Myocyte (in vitro differentiated cells): ENCODE measurements around the gene RNU7-1. TPM values are rescaled to one million over a fixed set of nuclear protein-coding genes. Genes with fewer than 3 reads are reported as not detected.
A peak's percentile ranks its signal among the peaks of the same experiment; 100 is the strongest.

ENCODE experiments used
- DNase-seq: peaks from one replicate; pipeline ENCODE4 v3.0.0-alpha.2; 2012; ENCODE audit warnings: low read depth
- total RNA-seq: library from RNA; depleted of rRNA; stranded (reverse); fragments of >200 nt; gene quantifications from 2 replicates; pipeline ENCODE4 v1.2.3, GENCODE V29; 2014

The RNU7-1 gene
- total RNA-seq, 1 donor from 2014 or later: not detected

DNA sequence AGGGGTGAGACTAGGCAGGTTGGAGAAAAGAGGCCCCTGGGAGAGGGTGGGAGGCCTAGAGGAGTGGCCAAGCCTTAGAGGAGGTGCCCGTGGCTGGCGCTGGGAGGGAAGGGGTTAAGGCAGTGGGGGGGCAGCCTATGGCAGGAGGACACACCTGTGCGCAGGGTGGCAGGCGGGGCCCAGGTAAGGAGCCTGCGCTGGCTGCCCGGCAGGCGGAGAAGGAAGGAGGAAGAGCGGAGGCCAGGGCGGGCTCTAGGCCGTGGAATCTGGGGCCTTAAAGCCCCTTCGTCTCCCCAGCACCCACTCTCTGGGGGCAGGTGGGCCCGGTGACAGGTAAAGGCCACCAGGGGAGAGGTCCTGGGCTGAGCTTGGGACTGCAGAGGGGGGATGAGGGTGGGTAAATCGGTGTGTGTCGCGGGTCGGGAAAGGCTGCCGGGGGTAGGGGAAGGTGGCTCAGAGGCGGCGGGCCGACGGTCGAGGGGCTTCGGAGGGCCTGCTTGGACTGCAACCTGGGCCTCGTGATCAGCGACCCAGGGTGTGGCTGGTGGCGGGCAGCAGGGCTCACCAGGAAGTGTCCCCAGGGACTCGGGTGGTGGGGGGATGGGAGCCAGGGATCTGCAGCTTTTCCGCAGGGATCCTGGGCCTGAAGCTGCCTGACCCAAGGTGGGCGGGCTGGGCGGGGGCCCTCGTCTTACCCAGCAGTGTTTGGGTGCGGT lies 19.6 kb downstream of the RNU7-1 start:
- no peak for DNase-seq

DNA sequence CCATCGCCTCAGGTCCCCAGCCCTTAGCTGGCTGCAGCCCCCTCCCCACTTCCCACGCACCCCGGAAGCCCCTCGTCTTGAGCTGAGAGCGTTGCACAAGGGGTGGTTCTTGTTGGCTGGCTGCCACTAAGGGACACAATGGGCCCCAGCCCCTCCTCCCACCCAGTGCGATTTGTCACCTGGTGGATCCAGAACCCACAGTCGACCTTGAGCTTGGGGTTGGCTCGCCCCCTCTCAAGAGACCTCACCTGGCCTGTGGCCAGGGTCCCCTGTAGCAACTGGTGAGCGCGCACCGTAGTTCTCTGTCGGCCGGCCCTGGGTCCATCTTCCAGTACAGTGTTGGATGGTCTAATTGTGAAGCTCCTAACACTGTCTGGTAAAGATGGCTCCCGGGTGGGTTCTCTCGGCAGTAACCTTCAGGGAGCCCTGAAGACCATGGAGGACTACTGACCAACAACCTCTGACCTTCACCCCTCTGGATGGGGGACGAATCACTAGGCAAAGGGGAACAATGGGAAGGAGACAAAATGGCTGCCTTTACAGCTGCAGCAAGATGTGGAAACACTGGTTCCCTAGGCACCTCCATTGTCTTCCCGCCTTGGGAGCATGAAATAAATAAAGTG lies 20.3 kb downstream of the RNU7-1 start:
- DNase-seq: no peak

DNA sequence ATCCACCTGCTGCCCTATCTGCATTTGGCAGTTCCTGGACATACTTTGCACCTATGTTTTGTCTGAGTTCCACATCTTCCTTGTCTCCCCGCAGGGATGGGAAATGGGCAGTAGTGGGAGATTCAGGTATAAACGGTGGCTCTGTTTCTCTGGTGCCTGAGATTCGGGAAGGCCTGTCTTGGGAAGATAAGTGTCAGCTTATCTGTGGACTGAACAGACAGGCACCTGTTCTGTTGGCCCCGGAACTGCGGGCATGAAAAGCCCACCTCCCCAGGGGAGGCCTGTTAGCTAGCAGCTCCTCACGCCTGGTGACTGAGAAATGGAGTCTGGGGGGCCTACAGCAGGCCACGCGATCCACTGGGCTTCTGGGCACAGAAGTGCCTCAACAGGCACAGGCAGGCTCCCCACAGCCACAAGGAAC lies 21.0 kb downstream of the RNU7-1 start:
- DNase-seq: no peak

DNA sequence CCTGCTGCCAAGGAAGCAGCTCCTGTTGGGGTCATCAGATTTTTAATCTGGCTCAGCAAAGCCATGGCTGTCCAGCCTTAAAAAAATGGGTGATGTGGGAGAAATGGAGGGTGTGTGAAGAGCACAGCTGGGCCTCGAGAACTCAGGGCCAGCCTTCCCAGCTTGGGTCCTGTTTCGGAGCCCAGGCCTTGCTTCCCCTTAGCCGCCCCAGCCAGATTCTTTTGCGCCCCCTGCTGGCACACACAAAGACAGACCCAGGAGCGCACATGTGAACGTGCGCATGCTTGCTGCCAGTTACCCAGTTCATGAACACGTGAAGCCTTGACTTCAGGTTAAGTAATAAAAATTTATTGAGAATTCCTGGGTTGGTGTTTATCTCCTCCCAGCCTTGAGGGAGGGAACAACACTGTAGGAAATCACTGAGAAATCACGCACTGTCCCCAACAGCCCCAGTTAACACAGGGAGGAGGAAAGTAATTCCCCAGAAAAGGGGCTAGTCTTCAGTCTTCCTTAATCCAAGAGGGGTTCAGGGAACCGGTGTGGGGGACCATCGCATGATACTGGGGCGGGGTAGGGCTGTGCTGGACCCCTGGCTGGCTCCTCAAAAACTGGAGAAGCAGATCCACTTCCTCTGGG lies 21.5 kb downstream of the RNU7-1 start:
- peak; percentile 91 for DNase-seq

DNA sequence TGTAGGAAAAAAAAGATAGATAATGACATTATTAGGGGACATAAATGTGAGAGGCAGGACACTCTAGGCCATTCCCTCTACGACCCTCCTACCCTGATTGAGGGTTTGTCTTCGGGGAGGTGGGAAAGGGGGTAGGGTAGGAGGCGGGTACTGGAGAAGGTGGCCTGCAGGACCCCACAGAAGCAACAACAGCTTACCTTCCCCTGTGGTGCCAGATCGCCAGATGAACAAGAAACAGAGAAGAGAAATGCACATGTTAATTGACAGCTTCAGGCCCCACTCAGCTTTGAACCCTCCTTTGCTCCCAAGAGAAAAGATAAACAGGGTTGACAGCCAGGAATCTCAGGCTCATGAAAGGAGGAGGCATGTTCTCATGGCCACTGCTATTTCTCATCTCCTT lies 22.1 kb downstream of the RNU7-1 start:
- DNase-seq: no peak

DNA sequence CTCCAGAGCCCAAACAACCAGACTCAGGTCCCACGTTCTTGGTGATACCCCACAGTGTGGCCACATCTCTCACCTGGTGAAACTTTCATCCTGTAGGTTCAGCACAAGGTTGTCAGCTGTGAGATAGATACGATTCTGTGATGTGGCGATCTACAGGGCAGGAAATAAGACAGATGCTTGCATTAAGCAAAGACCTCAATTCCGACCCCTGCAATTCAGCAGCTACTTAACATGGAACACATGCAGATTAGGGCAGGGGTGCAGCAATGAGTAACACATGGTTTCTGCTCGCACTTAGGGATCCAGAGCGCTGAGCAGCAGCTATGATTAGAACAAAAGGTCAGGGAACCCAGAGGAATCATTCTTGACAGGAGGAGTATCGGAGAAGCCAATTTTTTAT lies 22.7 kb downstream of the RNU7-1 start:
- DNase-seq: no peak

DNA sequence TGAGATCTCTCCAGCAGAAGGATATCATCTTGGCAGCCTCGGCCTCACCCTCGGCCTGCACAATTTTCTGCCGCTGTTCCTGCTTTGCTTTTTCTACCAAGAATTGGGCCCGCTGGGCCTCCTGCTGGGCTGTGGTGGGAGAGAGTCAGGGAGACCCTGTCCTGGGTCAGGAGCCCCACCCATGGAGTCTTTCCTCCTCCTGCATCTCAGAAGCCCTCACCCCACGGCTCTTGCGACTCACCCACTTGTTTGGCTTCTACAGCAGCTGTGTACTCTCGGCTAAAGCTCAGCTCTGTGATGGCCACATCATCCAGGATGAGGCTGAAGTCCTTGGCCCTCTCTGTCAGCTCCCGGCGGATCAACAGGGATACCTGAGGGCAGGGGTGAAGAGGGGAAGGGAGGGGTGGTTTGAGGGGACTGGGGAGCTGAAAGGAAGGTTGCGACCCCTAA lies 24.1 kb downstream of the RNU7-1 start:
- no peak for DNase-seq

DNA sequence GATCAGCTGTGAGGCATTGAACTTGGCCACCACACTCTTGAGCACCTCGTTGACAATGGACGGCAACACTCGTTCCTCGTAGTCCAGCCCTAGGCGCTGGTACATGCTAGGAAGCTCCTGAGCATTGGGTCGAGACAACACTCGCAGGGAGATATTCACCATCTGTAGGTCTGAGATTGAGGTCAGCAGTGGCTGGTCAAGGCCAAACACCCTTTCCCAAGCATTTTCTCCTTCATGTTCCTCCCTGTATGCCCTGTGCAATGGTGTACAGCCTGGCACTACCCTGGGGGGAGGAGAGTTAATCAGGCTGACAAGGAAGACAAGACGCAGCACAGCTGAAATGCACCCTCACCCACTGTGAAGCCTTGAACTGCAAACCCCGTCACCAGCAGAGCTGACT lies 24.8 kb downstream of the RNU7-1 start:
- DNase-seq: no peak

DNA sequence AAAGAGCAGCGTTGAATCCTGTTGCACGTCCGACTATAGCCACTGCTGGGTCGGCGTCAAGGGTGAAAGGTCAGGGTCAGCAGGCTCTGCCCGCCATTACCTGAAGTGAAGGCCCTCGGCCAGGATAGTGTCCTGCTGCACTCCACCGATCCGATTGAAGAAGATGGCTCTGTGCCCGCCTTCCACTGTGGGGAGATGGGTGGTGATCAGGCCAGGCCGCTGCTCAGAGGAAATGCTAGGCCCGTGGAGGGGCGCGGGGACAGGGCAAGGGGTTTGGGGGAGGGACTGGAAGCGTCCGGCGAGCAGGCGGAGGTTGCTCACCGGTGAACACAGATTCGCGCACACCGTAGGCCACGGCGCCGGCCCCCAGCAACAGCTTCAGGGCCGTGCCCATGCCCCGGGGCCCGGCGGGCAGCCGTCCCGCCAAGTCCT lies 26.5 kb downstream of the RNU7-1 start:
- no peak for DNase-seq

DNA sequence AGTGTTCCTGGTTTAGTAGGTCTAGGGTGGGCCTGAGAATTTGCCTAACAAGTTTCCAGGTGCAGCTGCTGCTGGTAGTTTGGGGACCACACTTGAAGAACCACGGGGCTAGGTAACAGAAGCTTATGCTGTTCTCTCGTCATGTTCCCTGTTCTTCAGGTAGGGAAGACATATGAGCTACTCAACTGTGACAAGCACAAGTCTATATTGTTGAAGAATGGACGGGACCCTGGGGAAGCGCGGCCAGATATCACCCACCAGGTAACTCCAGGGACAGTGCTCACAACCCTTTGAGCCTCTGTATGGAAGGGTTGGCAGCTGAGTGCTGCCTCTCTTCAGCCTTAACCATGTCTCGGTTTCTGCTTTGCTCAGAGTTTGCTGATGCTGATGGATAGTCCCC lies 30.6 kb downstream of the RNU7-1 start:
- DNase-seq: no peak

DNA sequence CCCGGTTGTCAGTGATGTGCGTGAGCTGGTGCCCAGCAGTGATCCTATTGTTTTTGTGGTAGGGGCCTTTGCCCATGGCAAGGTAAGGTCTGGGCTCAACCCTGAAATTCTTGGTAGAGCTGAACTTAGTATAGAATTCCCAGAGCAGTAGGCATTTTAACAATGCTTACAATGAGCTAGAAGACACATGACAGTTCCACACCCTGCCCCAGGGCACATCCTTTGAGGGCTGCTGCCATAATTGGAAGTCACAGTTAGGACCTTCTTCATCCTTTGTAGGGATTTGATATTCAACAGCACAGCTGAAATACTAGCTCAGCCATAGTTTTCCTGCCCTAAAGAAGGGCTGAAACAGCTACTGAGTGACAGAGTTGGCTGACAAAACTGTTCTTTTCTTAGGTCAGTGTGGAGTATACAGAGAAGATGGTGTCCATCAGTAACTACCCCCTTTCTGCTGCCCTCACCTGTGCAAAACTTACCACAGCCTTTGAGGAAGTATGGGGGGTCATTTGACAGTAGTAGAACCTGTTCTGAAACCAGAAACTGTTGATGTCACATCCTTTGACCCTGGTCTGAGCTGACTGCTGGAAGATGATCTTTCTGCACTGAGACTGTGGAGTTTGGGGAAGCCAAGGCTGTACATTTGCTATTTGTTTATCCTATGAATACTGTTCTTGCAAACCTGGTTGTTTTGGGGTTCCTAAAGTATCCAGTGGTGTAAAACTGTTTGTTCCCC lies 31.8 kb downstream of the RNU7-1 start:
- no peak for DNase-seq

DNA sequence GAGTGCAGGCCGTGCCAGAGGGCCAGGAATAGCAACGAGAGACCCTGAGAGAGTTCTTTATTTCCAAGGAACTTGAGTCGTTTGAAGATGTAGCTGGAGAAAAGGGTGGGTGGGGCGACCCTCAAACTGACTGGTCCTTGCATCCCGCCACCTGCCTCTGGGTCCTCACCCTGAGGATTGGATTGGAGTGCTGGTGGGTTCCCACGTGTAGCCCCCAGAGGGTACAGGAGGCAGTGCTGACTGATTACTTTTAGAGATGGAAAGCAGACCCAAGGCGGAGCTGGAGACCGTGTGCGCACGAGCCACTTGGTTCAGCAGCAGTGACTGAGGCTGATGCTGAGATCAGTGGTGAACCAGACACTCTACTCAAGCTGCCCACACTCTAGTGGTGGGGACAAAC lies 34.0 kb downstream of the RNU7-1 start:
- no peak for DNase-seq

DNA sequence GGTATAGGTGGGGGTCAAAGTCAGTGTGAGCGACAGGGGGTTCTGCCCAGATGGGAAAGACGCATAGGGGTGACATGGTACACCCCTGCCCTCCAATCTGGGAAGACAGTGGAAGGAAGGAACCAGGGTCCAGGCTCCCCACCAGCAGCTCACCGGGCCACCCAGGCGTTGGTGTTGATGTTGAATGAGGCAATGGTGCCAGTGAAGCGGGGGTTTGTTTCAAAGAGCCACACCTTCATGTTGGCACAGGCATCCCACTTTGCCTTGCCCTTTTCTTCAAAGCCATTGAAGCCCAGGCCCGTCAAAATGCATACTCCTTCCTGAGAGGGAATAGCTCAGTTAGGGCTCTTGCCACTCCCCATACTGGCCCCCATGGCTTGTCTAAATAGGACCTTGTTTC lies 34.6 kb downstream of the RNU7-1 start:
- DNase-seq: no peak

DNA sequence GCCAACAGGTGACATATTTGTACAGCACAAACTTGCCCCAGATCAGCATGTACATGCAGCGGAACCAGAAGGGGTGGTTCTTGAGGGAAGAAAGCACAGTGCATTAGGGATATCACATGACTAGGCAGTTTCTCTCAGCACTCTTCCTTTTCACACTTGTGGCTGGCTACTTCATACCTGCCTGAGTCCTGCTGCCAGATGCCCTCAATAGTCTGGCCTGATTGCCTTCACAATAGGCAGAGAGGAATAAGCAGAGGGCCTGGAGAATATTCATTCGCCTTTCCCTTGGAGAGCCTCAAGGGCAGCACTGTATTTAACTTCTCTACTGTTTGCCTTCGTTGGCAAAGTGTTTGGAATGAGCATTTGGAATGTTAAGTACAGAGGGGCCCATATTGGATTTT lies 35.0 kb downstream of the RNU7-1 start:
- DNase-seq: no peak

DNA sequence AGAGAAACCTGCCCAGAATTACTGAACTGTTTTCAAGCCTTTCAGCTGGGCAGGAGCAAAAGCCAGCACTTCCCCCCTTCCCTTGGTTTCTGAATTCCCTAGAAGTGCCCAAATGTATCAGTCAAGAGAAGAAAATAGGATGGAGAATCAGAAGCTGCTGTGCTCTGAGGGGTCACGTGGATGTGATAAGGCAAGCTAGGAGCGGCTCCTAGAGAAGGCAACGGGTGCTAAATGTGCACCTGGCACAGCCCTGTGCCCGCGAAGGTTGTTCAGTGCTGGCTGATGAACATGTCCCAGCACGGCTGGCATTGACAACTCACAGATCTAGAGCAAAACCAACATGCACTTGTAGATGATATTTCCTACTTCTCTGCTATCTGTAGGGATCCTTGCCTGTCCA lies 35.4 kb downstream of the RNU7-1 start:
- no peak for DNase-seq

DNA sequence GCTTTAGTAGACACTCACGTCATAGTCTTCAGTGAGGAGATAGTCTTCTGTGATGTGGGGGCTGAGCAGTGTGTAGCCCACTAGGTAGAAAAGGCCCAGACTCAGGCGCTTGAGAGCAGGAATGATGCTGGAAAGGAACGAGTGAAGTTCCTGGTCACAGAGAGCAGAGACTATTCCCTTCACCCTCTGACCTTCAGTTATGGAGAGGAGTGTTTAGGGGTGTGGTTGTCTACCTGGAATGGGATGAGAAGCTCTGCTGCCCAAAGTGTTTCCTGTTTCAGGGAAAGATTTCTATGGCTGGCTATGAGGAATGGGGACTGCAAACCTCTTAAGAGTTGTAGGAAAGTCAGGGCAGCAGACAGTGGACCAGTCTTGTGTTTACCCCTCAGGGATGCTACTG lies 35.8 kb downstream of the RNU7-1 start:
- DNase-seq: no peak

DNA sequence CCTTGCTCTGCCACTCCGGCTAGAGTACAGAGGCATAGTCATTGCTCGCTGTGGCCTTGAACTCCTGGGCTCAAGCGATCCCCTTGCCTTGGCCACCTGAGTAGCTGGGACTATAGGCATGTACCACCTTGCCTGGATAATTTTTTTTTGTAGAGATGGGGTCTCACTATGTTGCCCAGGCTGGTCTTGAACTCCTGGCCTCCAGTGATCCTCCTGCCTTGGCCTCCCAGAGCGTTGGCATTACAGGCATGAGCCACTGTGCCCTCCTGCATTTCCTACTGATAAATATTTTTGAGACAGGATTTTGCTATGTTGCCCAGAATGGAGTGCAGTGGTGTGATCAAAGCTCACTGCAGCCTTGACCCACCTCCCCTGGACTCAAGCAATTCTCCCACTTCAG lies 36.5 kb downstream of the RNU7-1 start:
- DNase-seq: no peak

DNA sequence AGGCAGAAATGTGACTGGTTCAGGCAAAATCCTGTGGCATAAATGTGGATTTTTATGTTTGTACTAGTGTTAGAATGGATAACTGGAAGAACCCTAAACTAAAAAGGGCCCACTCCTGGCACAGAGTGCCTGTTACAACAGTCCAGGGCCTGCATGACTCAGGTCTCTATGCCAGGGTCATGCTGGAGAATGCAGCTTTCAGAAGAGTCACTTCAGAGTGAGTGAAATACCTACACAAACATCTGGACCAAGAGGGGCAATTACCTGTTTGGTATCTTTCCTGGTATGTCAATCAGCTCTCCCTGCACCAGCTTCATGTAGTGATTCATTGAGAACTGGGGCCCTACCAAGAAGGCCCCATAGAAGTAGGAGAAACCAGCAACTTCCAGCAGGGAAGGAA lies 37.1 kb downstream of the RNU7-1 start:
- DNase-seq: no peak

DNA sequence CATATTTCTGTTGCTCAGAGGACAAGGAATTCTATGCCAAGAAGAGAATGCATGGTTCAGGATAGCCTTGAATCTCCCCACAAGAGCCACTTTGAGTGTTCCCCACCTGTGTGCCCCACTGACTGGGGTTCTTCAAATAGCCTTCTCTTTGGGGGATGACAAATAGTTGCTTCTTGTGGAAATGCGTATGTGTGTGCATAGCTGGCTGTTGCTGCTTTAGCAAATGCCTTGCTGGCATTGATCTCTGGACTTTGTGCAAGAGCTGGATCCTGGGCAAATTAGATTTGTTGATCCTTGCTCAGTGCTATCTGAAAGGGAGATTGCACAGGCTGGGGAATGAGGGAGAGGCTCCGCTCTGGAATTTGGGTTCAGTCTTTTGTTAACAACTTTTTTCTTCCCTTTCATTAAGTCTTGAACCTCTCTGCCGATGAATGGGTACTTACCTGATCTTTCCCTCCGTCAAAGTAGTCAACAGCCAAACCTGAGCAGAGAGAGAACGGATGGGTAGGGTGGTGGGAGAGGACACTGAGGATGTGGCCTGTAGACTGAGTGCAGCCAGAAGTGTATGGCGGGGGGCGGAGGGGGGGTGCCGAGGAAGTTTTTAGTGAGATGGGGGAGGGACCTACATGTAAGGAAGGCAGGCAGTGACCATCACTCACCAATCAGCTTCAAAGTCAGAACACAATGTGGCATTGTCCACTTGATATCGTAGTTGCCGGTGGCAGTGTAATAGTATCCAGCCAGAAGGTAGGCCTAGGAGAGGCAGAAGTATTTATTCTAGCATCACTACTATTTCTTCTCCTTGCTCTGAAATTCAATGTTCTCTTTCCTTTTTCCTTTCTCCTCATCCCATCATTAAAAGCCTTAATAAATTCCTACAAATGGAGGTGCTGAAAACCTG lies 37.8 kb downstream of the RNU7-1 start:
- DNase-seq: no peak

DNA sequence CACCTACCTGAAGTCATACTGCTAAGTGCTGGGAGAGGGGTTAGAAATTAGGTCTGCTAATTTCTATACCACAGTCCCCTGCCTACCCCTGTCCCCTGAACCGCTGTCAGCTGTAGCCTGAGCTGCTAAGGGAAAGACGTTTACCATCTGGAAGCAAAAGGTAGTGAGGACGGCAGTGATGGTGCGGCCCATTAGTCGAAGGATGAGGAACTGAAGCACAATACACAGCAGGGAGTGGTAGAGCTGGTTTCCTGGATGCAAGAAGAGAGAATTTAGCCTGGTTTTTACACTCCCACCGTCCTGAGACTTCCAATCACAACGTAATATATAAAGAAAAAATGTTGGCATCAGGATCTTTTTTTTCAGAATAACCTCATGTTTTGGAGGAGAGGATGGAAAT lies 38.9 kb downstream of the RNU7-1 start:
- no peak for DNase-seq
